HEK293 (cell line): ENCODE data around the gene OR2AT4.

ENCODE experiments used
- CTCF ChIA-PET: fragments of 350-600 bp; formaldehyde crosslinking; extraction: SDS; loops from one replicate; lab custom pipeline; 2021; ENCODE audit warnings: antibody characterized with exemption; lab: Yijun Ruan, JAX
- POLR2A ChIA-PET: fragments of 300-600 bp; formaldehyde crosslinking; extraction: SDS; loops from one replicate; lab custom pipeline; 2020; ENCODE audit warnings: antibody characterized with exemption, inconsistent platforms; lab: Yijun Ruan, JAX
- H3K27ac ChIP-seq: fragments of 200-500 bp; sonication (Bioruptor generic); 2 replicates; pipeline ENCODE4 v1.5.1; 2014; ENCODE audit warnings: low read depth, low read length, control low read depth, inconsistent platforms; ENCODE audit errors: extremely low read depth
- H3K36me3 ChIP-seq, 2 experiments: fragments of 200-500 bp in 1 of 2; sonication (Bioruptor generic) in 1 of 2; 1 replicate in 1 of 2; 2 replicates in 1 of 2; pipeline ENCODE4 v1.5.1; 2014 to 2017; ENCODE audit warnings: inconsistent platforms in 2 of 2, low read length in 2 of 2; ENCODE audit not compliant: control insufficient read depth in 2 of 2, insufficient read depth in 1 of 2
- H3K4me1 ChIP-seq: fragments of 200-500 bp; sonication (Bioruptor generic); 2 replicates; pipeline ENCODE4 v1.5.1; 2014; ENCODE audit warnings: mild to moderate bottlenecking, low read length, inconsistent platforms; ENCODE audit not compliant: control insufficient read depth, insufficient read depth
- H3K4me3 ChIP-seq: 2 replicates; pipeline ENCODE4 v1.5.1; 2011; ENCODE audit warnings: low read depth, mild to moderate bottlenecking, control low read depth, low read length, moderate library complexity
- H3K9me3 ChIP-seq: fragments of 200-500 bp; sonication (Bioruptor generic); 2 replicates; pipeline ENCODE4 v1.5.1; 2014; ENCODE audit warnings: low read depth, low read length, inconsistent platforms; ENCODE audit not compliant: control insufficient read depth, insufficient read depth
- FEZF1 ChIP-seq: fragments of 450-650 bp; formaldehyde crosslinking; IDR thresholded peaks from 2 replicates; pipeline ENCODE4 v1.5.1; 2016; ENCODE audit warnings: missing biosample characterization, missing genetic modification characterization
- KLF7 ChIP-seq: fragments of 450-650 bp; formaldehyde crosslinking; IDR thresholded peaks from 2 replicates; pipeline ENCODE4 v1.5.1; 2016; ENCODE audit warnings: missing biosample characterization, missing genetic modification characterization, borderline replicate concordance
- KLF8 ChIP-seq: fragments of 450-650 bp; formaldehyde crosslinking; IDR thresholded peaks from 2 replicates; pipeline ENCODE4 v1.5.1; 2016; ENCODE audit warnings: missing biosample characterization, missing genetic modification characterization
- MZF1 ChIP-seq: fragments of 450-650 bp; formaldehyde crosslinking; IDR thresholded peaks from 2 replicates; pipeline ENCODE4 v1.5.1; 2017; ENCODE audit warnings: missing biosample characterization, missing genetic modification characterization, borderline replicate concordance
- SP7 ChIP-seq: fragments of 450-650 bp; formaldehyde crosslinking; IDR thresholded peaks from 2 replicates; pipeline ENCODE4 v1.5.1; 2016; ENCODE audit warnings: missing biosample characterization, missing genetic modification characterization
- TCF7L2 ChIP-seq: IDR thresholded peaks from 2 replicates; pipeline ENCODE4 v1.6.1; 2011; ENCODE audit warnings: low read depth, mild to moderate bottlenecking, inconsistent platforms, low read length, moderate library complexity, borderline replicate concordance
- ZEB2 ChIP-seq: fragments of 450-650 bp; formaldehyde crosslinking; IDR thresholded peaks from 2 replicates; pipeline ENCODE4 v1.5.1; 2016; ENCODE audit warnings: missing biosample characterization, missing genetic modification characterization
- ZFP3 ChIP-seq: fragments of 450-650 bp; formaldehyde crosslinking; IDR thresholded peaks from 2 replicates; pipeline ENCODE4 v1.5.1; 2016; ENCODE audit warnings: low read depth, missing biosample characterization, missing genetic modification characterization
- ZFP41 ChIP-seq: fragments of 450-650 bp; formaldehyde crosslinking; IDR thresholded peaks from 2 replicates; pipeline ENCODE4 v1.5.1; 2016; ENCODE audit warnings: missing biosample characterization, missing genetic modification characterization, borderline replicate concordance
- ZIC2 ChIP-seq: fragments of 450-650 bp; formaldehyde crosslinking; IDR thresholded peaks from 2 replicates; pipeline ENCODE4 v1.5.1; 2016; ENCODE audit warnings: missing biosample characterization, missing genetic modification characterization
- ZNF114 ChIP-seq: fragments of 450-650 bp; formaldehyde crosslinking; IDR thresholded peaks from 2 replicates; pipeline ENCODE4 v1.5.0; 2017; ENCODE audit warnings: missing biosample characterization, missing genetic modification characterization
- ZNF138 ChIP-seq: fragments of 450-650 bp; formaldehyde crosslinking; IDR thresholded peaks from 2 replicates; pipeline ENCODE4 v1.5.1; 2016; ENCODE audit warnings: missing biosample characterization, missing genetic modification characterization, borderline replicate concordance
- ZNF16 ChIP-seq: fragments of 450-650 bp; formaldehyde crosslinking; IDR thresholded peaks from 2 replicates; pipeline ENCODE4 v1.5.1; 2016; ENCODE audit warnings: low read depth, missing biosample characterization, missing genetic modification characterization
- ZNF174 ChIP-seq: fragments of 450-650 bp; formaldehyde crosslinking; IDR thresholded peaks from 2 replicates; pipeline ENCODE4 v1.5.0; 2017; ENCODE audit warnings: missing biosample characterization, mild to moderate bottlenecking, missing genetic modification characterization
- ZNF184 ChIP-seq: fragments of 450-650 bp; IDR thresholded peaks from 2 replicates; pipeline ENCODE4 v1.5.1; 2018; ENCODE audit warnings: missing biosample characterization, mild to moderate bottlenecking, missing genetic modification characterization
- ZNF248 ChIP-seq: fragments of 450-650 bp; formaldehyde crosslinking; IDR thresholded peaks from 2 replicates; pipeline ENCODE4 v1.5.1; 2017; ENCODE audit warnings: missing biosample characterization, missing genetic modification characterization
- ZNF280D ChIP-seq: fragments of 450-650 bp; formaldehyde crosslinking; IDR thresholded peaks from 2 replicates; pipeline ENCODE4 v1.5.1; 2016; ENCODE audit warnings: missing biosample characterization, missing genetic modification characterization
- ZNF324 ChIP-seq: fragments of 450-650 bp; formaldehyde crosslinking; IDR thresholded peaks from 2 replicates; pipeline ENCODE4 v1.5.1; 2016; ENCODE audit warnings: missing biosample characterization, missing genetic modification characterization
- ZNF366 ChIP-seq: fragments of 450-650 bp; formaldehyde crosslinking; conservative IDR thresholded peaks from 2 replicates; pipeline ENCODE4 v1.5.1; 2016; ENCODE audit warnings: missing biosample characterization, missing genetic modification characterization
- ZNF544 ChIP-seq: fragments of 450-650 bp; formaldehyde crosslinking; IDR thresholded peaks from 2 replicates; pipeline ENCODE4 v1.5.0; 2017; ENCODE audit warnings: missing biosample characterization, missing genetic modification characterization
- ZNF560 ChIP-seq: fragments of 450-650 bp; formaldehyde crosslinking; IDR thresholded peaks from 2 replicates; pipeline ENCODE4 v1.5.1; 2017; ENCODE audit warnings: missing biosample characterization, missing genetic modification characterization, borderline replicate concordance
- ZNF610 ChIP-seq: fragments of 450-650 bp; formaldehyde crosslinking; IDR thresholded peaks from 2 replicates; pipeline ENCODE4 v1.5.1; 2016; ENCODE audit warnings: missing biosample characterization, missing genetic modification characterization, borderline replicate concordance
- ZNF624 ChIP-seq: fragments of 450-650 bp; formaldehyde crosslinking; IDR thresholded peaks from 2 replicates; pipeline ENCODE4 v1.5.1; 2017; ENCODE audit warnings: missing biosample characterization, missing genetic modification characterization
- ZNF626 ChIP-seq: fragments of 450-650 bp; sonication (Bioruptor Pico); formaldehyde crosslinking; IDR thresholded peaks from 2 replicates; pipeline ENCODE4 v1.5.1; 2018; ENCODE audit warnings: missing biosample characterization, missing genetic modification characterization, inconsistent platforms
- ZNF701 ChIP-seq: fragments of 450-650 bp; formaldehyde crosslinking; IDR thresholded peaks from 2 replicates; pipeline ENCODE4 v1.5.1; 2016; ENCODE audit warnings: missing biosample characterization, missing genetic modification characterization
- TF ChIP-seq, protein P1 (sequence below): fragments of 450-650 bp; formaldehyde crosslinking; IDR thresholded peaks from 2 replicates; pipeline ENCODE4 v1.5.1; 2016; ENCODE audit warnings: missing biosample characterization, missing genetic modification characterization
- TF ChIP-seq, protein P2 (sequence below): fragments of 450-650 bp; formaldehyde crosslinking; IDR thresholded peaks from 2 replicates; pipeline ENCODE4 v1.5.1; 2016; ENCODE audit warnings: missing biosample characterization, missing genetic modification characterization

OR2AT4 gene

DNA sequence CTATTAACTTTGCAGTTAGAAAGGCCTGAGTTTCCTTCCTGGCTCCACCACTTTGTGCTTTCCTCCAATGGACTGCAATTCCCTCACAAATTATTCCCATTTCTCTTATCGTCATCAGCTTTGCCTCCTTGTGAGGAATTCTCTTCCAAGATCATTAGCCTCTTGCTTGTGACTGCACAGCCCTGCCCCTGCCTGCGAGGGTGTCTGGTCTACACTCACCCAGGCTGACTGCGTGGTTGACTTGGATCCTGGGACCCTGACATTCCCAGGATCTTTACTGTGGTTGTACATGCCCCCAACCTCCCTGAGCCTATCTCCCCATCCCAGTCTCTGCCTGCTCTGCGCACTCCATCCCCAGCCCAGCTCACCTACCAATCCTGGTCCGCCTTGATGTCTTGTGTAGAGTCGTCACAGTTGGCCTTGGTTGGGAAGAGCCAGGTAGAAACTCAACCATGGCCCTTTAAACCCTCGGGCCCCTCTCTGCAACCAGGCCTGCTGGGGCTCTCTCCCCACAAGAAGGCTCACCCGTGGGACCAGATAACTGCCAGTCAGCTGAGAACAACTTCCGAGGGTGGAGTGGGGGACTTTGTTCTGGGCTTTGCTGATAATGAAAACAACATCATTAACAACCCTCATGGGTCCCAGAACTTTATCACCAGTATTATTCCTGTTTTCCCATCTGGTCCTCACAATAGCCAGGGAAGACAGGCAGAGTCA is at the start of gene OR2AT4:
TSS of gene OR2AT4 (minus strand) at position 421 of the 717 bp plus-strand sequence.
- POLR2A ChIA-PET = no interaction called here

DNA sequence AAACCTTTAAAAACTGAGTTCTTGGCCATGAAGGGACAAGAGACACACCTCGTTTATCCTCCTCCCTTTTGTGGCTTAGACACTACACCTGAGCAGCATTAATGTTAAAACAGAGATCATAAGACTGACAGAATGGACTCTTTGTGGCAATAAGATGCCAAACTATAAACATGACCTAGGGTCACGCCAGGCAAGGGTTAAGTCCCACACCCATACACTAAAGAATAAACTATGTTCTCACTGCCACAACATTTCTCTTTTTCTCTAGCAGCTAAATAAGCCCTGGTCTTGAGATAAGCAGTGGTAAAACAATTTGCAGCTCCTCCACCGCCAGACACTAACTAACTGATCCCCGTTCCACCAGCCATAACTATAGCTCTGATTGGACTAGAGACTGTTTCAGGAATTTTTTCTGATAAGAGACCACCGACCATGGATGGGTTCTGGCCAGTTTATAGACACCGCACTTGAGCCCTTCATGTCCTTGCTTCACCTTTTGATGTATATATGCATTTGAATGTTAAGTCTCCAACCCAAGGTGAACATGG is 49.4 kb upstream of the OR2AT4 start:
- POLR2A ChIA-PET = no interaction called here

More for the DNA sequence above, at the start of gene OR2AT4:
- CTCF ChIA-PET = no interaction called here
- H3K4me1 ChIP-seq = no peaks in the 10 kb centered on the region
- TF ChIP-seq ZFP3 (tag by site-specific recombination) (no peak), TCF7L2 (no peak), ZNF626 (no peak), ZNF366 (tag by site-specific recombination) (no peak), ZNF174 (tag by site-specific recombination) (no peak)
- H3K36me3 ChIP-seq = no peaks in the 10 kb centered on the region
- H3K9me3 ChIP-seq = no peaks in the 10 kb centered on the region
- no peak within 1 kb of the TSS for H3K4me3 ChIP-seq
- H3K27ac ChIP-seq = no peak within 1 kb of the TSS

DNA sequence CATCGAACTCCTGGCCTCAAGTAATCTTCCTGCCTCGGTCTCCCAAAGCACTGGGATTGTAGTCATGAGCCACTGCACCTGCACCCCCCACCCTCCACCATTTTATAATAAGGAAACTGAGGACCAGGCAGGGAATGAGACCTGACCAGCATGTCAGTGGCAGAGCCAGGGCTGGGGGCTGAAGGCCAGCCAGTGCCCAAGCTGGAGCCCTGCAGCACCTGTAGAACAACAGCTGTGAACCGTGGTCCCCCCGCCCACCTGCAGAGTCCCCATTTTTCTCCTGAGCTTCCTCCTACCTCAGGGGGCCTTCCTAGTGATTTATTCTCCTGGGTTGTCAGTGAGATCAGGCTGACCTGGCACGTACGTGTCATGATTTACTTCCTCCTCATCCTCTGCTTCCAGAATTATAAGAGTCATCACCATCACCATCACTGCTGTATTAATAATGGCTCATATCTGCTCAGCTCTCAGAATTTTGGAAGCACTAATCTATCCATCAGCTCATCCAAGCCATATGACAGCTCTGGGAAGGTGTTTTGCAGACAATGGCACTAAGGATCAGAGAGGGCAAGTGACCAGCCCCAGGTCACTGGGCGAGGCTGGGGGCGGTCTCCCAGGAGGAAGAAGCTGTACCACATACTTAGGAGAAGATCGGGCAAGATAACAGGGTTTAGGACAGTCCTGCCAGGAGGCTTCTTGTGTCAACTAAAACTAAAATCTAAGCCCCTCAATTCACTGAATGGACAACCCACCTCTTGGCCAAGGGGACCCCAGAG is 48.7 kb upstream of the OR2AT4 start:
- Histone ChIP-seq H3K27ac (no peak overlapping the region), H3K36me3 (no peaks in the 10 kb centered on the region), H3K9me3 (no peaks in the 10 kb centered on the region), H3K4me1 (no peaks in the 10 kb centered on the region), H3K4me3 (no peak overlapping the region)
- POLR2A ChIA-PET = no interaction called here
- CTCF ChIA-PET = interaction anchor here (0.6 to 12.3 kb wide), 24 partner anchors 8 to 1640 kb away, joined by 3 to 298 read pairs (median 4); partner anchors contain the start of gene TPBGL
- TF ChIP-seq, protein P1, sequence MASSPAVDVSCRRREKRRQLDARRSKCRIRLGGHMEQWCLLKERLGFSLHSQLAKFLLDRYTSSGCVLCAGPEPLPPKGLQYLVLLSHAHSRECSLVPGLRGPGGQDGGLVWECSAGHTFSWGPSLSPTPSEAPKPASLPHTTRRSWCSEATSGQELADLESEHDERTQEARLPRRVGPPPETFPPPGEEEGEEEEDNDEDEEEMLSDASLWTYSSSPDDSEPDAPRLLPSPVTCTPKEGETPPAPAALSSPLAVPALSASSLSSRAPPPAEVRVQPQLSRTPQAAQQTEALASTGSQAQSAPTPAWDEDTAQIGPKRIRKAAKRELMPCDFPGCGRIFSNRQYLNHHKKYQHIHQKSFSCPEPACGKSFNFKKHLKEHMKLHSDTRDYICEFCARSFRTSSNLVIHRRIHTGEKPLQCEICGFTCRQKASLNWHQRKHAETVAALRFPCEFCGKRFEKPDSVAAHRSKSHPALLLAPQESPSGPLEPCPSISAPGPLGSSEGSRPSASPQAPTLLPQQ = no peak
- TF ChIP-seq ZNF610 (tag by site-specific recombination) = no peak
- no peak for TF ChIP-seq ZNF701 (tag by site-specific recombination)
- no peak for TF ChIP-seq ZIC2 (tag by site-specific recombination)
- no peak for TF ChIP-seq ZFP41 (tag by site-specific recombination)
- TF ChIP-seq, protein P2, sequence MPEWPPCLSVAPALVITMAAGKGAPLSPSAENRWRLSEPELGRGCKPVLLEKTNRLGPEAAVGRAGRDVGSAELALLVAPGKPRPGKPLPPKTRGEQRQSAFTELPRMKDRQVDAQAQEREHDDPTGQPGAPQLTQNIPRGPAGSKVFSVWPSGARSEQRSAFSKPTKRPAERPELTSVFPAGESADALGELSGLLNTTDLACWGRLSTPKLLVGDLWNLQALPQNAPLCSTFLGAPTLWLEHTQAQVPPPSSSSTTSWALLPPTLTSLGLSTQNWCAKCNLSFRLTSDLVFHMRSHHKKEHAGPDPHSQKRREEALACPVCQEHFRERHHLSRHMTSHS (tag by site-specific recombination) = no peak
- TF ChIP-seq ZNF138 (tag by site-specific recombination) = no peak
- TF ChIP-seq KLF8 (tag by site-specific recombination) = no peak
- TF ChIP-seq SP7 (tag by site-specific recombination) = no peak
- no peak for TF ChIP-seq ZNF184 (tag by site-specific recombination)
- no peak for TF ChIP-seq ZNF114 (tag by site-specific recombination)
- no peak for TF ChIP-seq ZNF16
- no peak for TF ChIP-seq KLF7 (tag by site-specific recombination)
- no peak for TF ChIP-seq ZNF280D
- TF ChIP-seq ZNF560 (tag by site-specific recombination) = no peak
- TF ChIP-seq FEZF1 (tag by site-specific recombination) = no peak
- no peak for TF ChIP-seq ZNF624 (tag by site-specific recombination)
- no peak for TF ChIP-seq ZNF544 (tag by site-specific recombination)
- no peak for TF ChIP-seq ZNF324 (tag by site-specific recombination)
- TF ChIP-seq MZF1 = no peak

More for the DNA sequence above, 49.4 kb upstream of the OR2AT4 start:
- Histone ChIP-seq H3K36me3 (no peaks in the 10 kb centered on the region), H3K27ac (no peak overlapping the region), H3K9me3 (no peaks in the 10 kb centered on the region), H3K4me3 (no peak overlapping the region), H3K4me1 (no peaks in the 10 kb centered on the region)
- no peak for TF ChIP-seq ZNF248 (tag by site-specific recombination)
- TF ChIP-seq ZEB2 = no peak
- CTCF ChIA-PET = interaction anchor here (0.7 to 12.3 kb wide), 10 partner anchors 10 to 168 kb away, joined by 3 to 298 read pairs (median 4); no protein-coding TSS in a partner anchor
